GM19035 (cell line): ENCODE measurements around the gene PFN3.

Experiments used
- ATAC-seq: cut with Tn5 transposase; IDR thresholded peaks from one replicate; pipeline ENCODE4 v1.9.1; 2021; ENCODE audit not compliant: unreplicated experiment

PFN3 gene

GRCh38 chr5:177396807-177397206, 3.7 kb downstream of the PFN3 start:
- ATAC-seq, result no peak

- ATAC-seq, result no peak
These were observed 4.4 kb downstream of the PFN3 start for GRCh38 chr5:177396078-177396477.

GRCh38 chr5:177393990-177394389, 6.5 kb downstream of the PFN3 start:
- ATAC-seq, result no peak

- no peak for ATAC-seq
These were observed 7.2 kb downstream of the PFN3 start for GRCh38 chr5:177393206-177393765.

- no peak for ATAC-seq
These were observed 7.7 kb downstream of the PFN3 start for GRCh38 chr5:177392765-177393164.

- ATAC-seq, result peak; percentile 63
These were observed 9.8 kb downstream of the PFN3 start for GRCh38 chr5:177390363-177391300.

GRCh38 chr5:177389241-177390169, 11.0 kb downstream of the PFN3 start:
- peak; percentile 58 for ATAC-seq

GRCh38 chr5:177388521-177389052, 11.9 kb downstream of the PFN3 start:
- ATAC-seq, result no peak

- ATAC-seq, result no peak
These were observed 13.1 kb downstream of the PFN3 start for GRCh38 chr5:177387405-177387804.

GRCh38 chr5:177386542-177386941, 13.9 kb downstream of the PFN3 start:
- ATAC-seq, result no peak

GRCh38 chr5:177385720-177386119, 14.7 kb downstream of the PFN3 start:
- ATAC-seq, result no peak

- no peak for ATAC-seq
These were observed 16.3 kb downstream of the PFN3 start, which contains the start of gene SLC34A1 for GRCh38 chr5:177384134-177384533. Gene SLC34A1, plus strand, starts transcription at chr5:177384434. Its CDS starts 1,308 bp downstream, at chr5:177385742.

GRCh38 chr5:177383181-177383580, 17.3 kb downstream of the PFN3 start:
- no peak for ATAC-seq

- no peak for ATAC-seq
These were observed 17.9 kb downstream of the PFN3 start for GRCh38 chr5:177382423-177383029.

GRCh38 chr5:177380805-177381126, 19.7 kb downstream of the PFN3 start:
- ATAC-seq, result no peak

GRCh38 chr5:177378884-177379883, 21.3 kb downstream of the PFN3 start:
- ATAC-seq, result no peak

- no peak for ATAC-seq
These were observed 22.3 kb downstream of the PFN3 start for GRCh38 chr5:177377851-177378776.

- no peak for ATAC-seq
These were observed 24.4 kb downstream of the PFN3 start for GRCh38 chr5:177376107-177376506.
